Brain microvascular endothelial cell (primary cell): ENCODE data around the gene OLAH.

Experiments used
- DNase-seq: peaks from one replicate; pipeline ENCODE4 v3.0.0-alpha.2; 2020
- H3K27ac ChIP-seq: fragments of 250-450 bp; sonication (Bioruptor Pico); 2 replicates; pipeline ENCODE4 v1.5.1; 2020; ENCODE audit warnings: mild to moderate bottlenecking, moderate library complexity
- H3K27me3 ChIP-seq: fragments of 250-450 bp; sonication (Bioruptor Pico); replicated peaks from 2 replicates; pipeline ENCODE4 v1.5.1; 2020; ENCODE audit warnings: mild to moderate bottlenecking
- H3K36me3 ChIP-seq: fragments of 250-450 bp; sonication (Bioruptor Pico); replicated peaks from 2 replicates; pipeline ENCODE4 v1.5.1; 2020; ENCODE audit warnings: mild to moderate bottlenecking
- H3K4me3 ChIP-seq: 2 replicates; pipeline ENCODE4 v1.5.1; 2011; ENCODE audit warnings: low read depth, mild to moderate bottlenecking, control low read depth, low read length, moderate library complexity
- CTCF ChIP-seq: IDR thresholded peaks from 2 replicates; pipeline ENCODE4 v1.5.1; 2011; ENCODE audit warnings: low read depth, mild to moderate bottlenecking, moderate library complexity, low read length, control low read depth, inconsistent platforms; ENCODE audit errors: missing control alignments
- in situ Hi-C: cut with HindIII; loops from 2 replicates; pipeline ENCODE4 v1.10.0; 2017; ENCODE audit warnings: low sequenced_read_pairs, low pct_ligation_motif_present

The OLAH gene

DNA sequence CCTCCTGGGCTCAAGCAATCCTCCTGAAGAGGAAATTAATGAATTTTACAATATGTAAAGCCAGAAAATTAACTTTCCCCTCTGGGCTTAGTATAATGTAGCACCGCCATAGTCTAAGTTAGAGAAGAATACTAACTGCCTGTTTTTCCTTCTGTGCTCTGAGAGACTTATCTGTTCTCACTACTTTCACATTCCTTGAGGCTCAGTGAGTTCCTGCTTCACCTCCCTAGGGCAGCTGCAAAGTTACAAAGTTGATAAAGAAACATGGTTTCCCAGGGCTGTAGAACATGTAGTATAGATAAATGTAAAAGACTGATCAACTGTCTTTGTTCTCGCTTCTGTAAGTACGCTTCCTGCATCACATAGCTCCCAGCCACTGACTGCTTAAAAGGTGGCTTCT is 16.0 kb upstream of the OLAH start:
- in situ Hi-C loops: no loop called here
- no peaks in the 10 kb centered on the region for H3K27me3 ChIP-seq
- TF ChIP-seq CTCF: no peak

GRCh38 chr10:15035385-15036301 is 8.1 kb upstream of the OLAH start:
- in situ Hi-C loops: no loop called here
- peak overlapping the region; percentile 72 for H3K27ac ChIP-seq
- TF ChIP-seq CTCF: no peak
- peak; percentile 98 for DNase-seq
- no peaks in the 10 kb centered on the region for H3K36me3 ChIP-seq
- no peak overlapping the region for H3K4me3 ChIP-seq
- H3K27me3 ChIP-seq: no peaks in the 10 kb centered on the region

More for the DNA sequence above, 16.0 kb upstream of the OLAH start:
- peak; percentile 24 for DNase-seq
- peak overlapping the region; percentile 4 for H3K27ac ChIP-seq
- no peak overlapping the region for H3K4me3 ChIP-seq
- no peaks in the 10 kb centered on the region for H3K36me3 ChIP-seq

GRCh38 chr10:15037691-15038090 is 6.1 kb upstream of the OLAH start:
- no peak for TF ChIP-seq CTCF
- Histone ChIP-seq H3K4me3 (no peak overlapping the region), H3K36me3 (no peaks in the 10 kb centered on the region), H3K27ac (no peak overlapping the region), H3K27me3 (no peaks in the 10 kb centered on the region)
- no peak for DNase-seq
- in situ Hi-C loops: no loop called here

GRCh38 chr10:15038416-15038815 is 5.3 kb upstream of the OLAH start:
- in situ Hi-C loops: no loop called here
- H3K36me3 ChIP-seq: no peaks in the 10 kb centered on the region
- H3K27ac ChIP-seq: no peak overlapping the region
- no peaks in the 10 kb centered on the region for H3K27me3 ChIP-seq
- DNase-seq: no peak
- no peak for TF ChIP-seq CTCF
- H3K4me3 ChIP-seq: no peak overlapping the region

DNA sequence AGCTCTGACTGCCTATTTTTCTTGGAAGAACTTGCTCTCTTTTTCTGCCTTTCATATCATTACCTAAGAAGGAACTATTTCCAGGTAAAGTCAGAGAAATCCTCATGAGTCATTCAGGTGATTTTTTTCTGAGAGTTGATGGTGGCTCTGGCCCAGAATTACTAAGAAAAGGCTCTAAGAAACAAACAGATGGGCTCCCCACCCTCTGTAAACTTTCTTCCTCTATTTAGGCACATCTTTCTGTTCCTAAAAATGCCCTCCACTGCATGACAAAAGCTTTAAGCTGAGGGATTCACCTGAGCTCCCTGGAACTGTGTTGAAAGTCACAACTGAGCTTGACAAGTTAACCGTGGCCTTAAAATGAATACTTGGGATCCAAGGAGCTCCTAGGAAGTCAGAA is 1.6 kb downstream of the OLAH start:
- H3K36me3 ChIP-seq: no peaks in the 10 kb centered on the region
- no peak overlapping the region for H3K27ac ChIP-seq
- DNase-seq: no peak
- H3K27me3 ChIP-seq: no peaks in the 10 kb centered on the region
- in situ Hi-C loops: no loop called here
- TF ChIP-seq CTCF: no peak
- no peak overlapping the region for H3K4me3 ChIP-seq
